ENCODE measurements around the gene SNAI1. TPM values are rescaled to one million over a fixed set of nuclear protein-coding genes. Genes with fewer than 3 reads are reported as not detected.
A peak's percentile ranks its signal among the peaks of the same experiment; 100 is the strongest.
"Not testable (repeated sequence)": the region's sequence is repeated elsewhere in the genome, so short reads cannot be mapped to it uniquely, and the experiment has no call there.

Gene SNAI1
- polyA plus RNA-seq, 3 donors from 2014 or later = 0.36 to 0.68 TPM; not detected in 1

- H3K9me3 Mint-ChIP-seq = no peaks in the 10 kb centered on the region
- peaks cover 2 to 14% (median 5%) of the 10 kb centered on the region in 3 donors for H3K27me3 Mint-ChIP-seq (ENCODE audit: low read depth in 3 of 3)
- H3K4me1 Mint-ChIP-seq = peaks cover 14 to 21% of the 10 kb centered on the region in 2 donors
- H3K27ac Mint-ChIP-seq = no peak overlapping the region
- no peaks in the 10 kb centered on the region for H3K36me3 Mint-ChIP-seq
- DNase-seq = no peak
- no peak overlapping the region for H3K4me3 Mint-ChIP-seq
Measured at GRCh38 chr20:50003253-50003656, 20.5 kb downstream of the SNAI1 start.

DNA sequence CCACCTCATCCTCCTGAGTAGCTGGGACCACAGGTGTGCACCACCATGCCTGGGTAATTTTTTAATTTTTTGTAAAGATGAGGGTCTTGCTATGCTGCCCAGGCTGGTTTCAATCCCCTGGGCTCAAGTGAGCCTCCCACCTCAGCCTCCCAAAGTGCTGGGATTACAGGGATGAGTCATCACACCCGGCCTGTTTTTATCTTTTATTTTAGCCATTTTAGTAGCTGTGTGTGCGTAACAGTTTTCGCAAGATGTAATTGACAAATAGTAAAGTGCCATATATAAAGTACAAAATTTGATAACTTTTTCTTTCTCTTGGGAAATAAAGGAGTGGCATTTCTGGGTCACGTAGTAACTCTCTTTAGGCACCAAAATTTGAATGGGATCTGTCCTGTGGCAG is 21.4 kb downstream of the SNAI1 start:
- H3K36me3 Mint-ChIP-seq = no peaks in the 10 kb centered on the region
- H3K27ac Mint-ChIP-seq = no peak overlapping the region
- H3K4me3 Mint-ChIP-seq = no peak overlapping the region

GRCh38 chr20:50005471-50005981 is 22.7 kb downstream of the SNAI1 start:
- H3K27ac Mint-ChIP-seq = peak overlapping the region in 1 of 6 donors; percentile 49
- peaks cover 3 to 14% (median 4%) of the 10 kb centered on the region in 3 donors for H3K27me3 Mint-ChIP-seq (ENCODE audit: low read depth in 3 of 3)
- H3K4me3 Mint-ChIP-seq = peak overlapping the region in 2 of 5 donors; percentile 3 to 27
- no peak for DNase-seq
- no peaks in the 10 kb centered on the region for H3K36me3 Mint-ChIP-seq
- no peaks in the 10 kb centered on the region for H3K9me3 Mint-ChIP-seq
- H3K4me1 Mint-ChIP-seq = peaks cover 14 to 21% of the 10 kb centered on the region in 2 donors

More for the DNA sequence above, 21.4 kb downstream of the SNAI1 start:
- no peak for DNase-seq
- no peaks in the 10 kb centered on the region for H3K9me3 Mint-ChIP-seq
- peaks cover 2 to 14% (median 5%) of the 10 kb centered on the region in 3 donors for H3K27me3 Mint-ChIP-seq (ENCODE audit: low read depth in 3 of 3)
- peaks cover 14 to 21% of the 10 kb centered on the region in 2 donors for H3K4me1 Mint-ChIP-seq

DNA sequence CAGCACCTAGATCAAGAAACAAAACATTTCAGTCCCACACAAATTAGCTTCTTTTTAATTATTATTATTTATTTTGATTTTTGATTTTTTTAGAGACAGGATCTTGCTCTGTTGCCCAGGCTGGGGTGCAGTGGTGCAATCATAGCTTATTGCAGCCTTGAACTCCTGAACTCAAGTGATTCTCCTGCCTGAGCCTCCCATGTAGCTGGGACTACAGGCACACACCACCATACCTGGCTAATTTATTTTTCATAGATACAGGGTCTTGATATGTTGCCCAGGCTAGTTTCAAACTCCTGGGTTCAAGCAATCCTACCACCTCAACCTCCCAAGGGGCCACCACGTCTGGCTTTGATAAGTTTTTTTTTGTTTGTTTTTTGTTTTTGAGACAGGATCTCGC is 24.6 kb downstream of the SNAI1 start:
- Mint-ChIP-seq H3K4me3 (peak overlapping the region in 2 of 5 donors; percentile 30 to 36), H3K36me3 (no peaks in the 10 kb centered on the region), H3K27me3 (ENCODE audit: low read depth in 3 of 3) (peaks cover 1 to 12% (median 8%) of the 10 kb centered on the region in 3 donors), H3K27ac (peak overlapping the region in 4 of 6 donors; percentile 4 to 74 (median 32)), H3K9me3 (no peaks in the 10 kb centered on the region), H3K4me1 (peaks cover 15 to 21% of the 10 kb centered on the region in 2 donors)
- no peak for DNase-seq

- Mint-ChIP-seq H3K27me3 (ENCODE audit: low read depth in 3 of 3) (peaks cover 1 to 12% (median 8%) of the 10 kb centered on the region in 3 donors), H3K27ac (no peak overlapping the region), H3K4me1 (peaks cover 16 to 21% of the 10 kb centered on the region in 2 donors), H3K36me3 (no peaks in the 10 kb centered on the region), H3K4me3 (no peak overlapping the region), H3K9me3 (no peaks in the 10 kb centered on the region)
- no peak for DNase-seq
Measured at GRCh38 chr20:50008007-50008406, 25.2 kb downstream of the SNAI1 start.

- DNase-seq = no peak
- H3K36me3 Mint-ChIP-seq = no peaks in the 10 kb centered on the region
- H3K27ac Mint-ChIP-seq = no peak overlapping the region
- peaks cover 1 to 12% (median 8%) of the 10 kb centered on the region in 3 donors for H3K27me3 Mint-ChIP-seq (ENCODE audit: low read depth in 3 of 3)
- H3K4me1 Mint-ChIP-seq = peaks cover 16 to 21% of the 10 kb centered on the region in 2 donors
- no peaks in the 10 kb centered on the region for H3K9me3 Mint-ChIP-seq
- no peak overlapping the region for H3K4me3 Mint-ChIP-seq
Measured at GRCh38 chr20:50009521-50010454, 27.0 kb downstream of the SNAI1 start.

GRCh38 chr20:50011597-50011996 is 28.8 kb downstream of the SNAI1 start:
- H3K27me3 Mint-ChIP-seq (ENCODE audit: low read depth in 3 of 3) = peaks cover 0 to 12% (median 8%) of the 10 kb centered on the region in 3 donors
- H3K27ac Mint-ChIP-seq, H3K36me3 Mint-ChIP-seq, H3K4me3 Mint-ChIP-seq, H3K4me1 Mint-ChIP-seq, DNase-seq, H3K9me3 Mint-ChIP-seq: not testable (repeated sequence)

DNA sequence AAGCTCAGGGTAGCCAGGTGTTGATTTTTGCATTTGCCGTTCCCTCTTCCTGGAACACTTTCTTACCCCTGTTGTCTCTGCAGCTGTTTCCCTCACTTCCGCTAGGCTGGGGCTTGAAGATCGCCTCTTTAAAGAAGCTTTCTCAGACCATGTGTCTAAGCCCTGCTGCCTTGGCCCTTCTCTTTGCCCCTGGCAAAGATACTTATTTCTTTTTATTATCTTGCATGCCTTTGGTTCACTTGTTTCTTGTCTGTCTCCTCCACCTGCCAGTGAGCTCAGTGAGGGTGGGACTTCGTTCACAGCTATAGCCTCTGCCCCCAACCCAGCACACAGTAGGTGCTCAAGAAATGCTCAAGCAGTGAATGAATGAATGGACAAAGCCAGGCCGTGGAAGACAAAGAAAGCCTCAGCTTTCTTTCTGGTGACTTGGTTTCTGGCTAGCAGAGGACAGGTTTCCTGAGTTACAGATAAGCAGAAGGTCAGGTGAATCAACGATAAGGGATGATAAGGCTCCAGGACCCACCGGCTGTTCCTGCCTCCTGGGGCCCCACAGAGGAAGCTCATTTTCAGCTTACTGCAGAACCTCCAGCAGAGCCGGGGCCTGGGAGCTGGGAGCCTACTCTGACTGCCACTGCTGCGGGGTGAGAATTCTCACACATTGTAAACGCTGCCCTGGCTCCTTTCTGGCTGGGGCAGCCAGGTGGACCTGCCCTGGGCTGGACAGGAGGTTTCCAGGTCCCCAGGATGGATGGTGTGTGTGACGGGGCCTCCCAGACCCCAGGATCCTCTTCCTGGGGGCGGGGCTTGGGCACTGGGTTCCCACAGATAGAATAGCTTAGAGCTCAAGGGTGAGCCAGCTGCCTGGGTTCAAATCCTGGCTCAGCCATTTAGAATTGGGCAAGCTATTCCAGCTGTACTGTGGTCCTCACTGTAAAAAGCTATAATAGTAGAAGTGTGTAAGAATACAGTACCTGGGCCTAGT is 29.8 kb downstream of the SNAI1 start:
- Mint-ChIP-seq H3K4me3 (no peak overlapping the region), H3K36me3 (no peaks in the 10 kb centered on the region), H3K9me3 (no peaks in the 10 kb centered on the region), H3K4me1 (peaks cover 0 to 1% of the 10 kb centered on the region in 2 donors), H3K27me3 (ENCODE audit: low read depth in 3 of 3) (peaks cover 0 to 9% (median 8%) of the 10 kb centered on the region in 3 donors), H3K27ac (peak overlapping the region in 2 of 6 donors; percentile 14 to 29)
- DNase-seq = no peak

DNA sequence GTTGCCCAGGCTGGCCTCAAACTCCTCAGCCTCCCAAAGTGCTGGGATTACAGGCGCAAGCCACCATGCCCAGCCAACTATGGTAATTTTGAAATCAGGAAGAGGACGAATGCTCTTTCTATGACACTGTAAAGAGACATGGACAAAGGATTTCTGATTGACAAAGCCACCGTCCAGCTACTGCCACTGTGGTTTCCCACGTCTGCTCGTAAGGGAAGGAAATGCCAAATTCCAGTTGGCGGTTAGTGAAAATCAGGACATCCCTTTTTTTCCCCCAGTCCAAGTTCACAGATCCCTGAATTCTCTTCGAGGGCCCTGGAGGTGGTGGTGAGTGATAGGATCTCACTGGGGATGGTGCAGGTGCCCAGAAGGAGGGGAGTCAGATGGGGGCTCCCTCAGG is 31.2 kb downstream of the SNAI1 start:
- Mint-ChIP-seq H3K4me3 (no peak overlapping the region), H3K27ac (no peak overlapping the region), H3K4me1 (peaks cover 0 to 1% of the 10 kb centered on the region in 2 donors), H3K27me3 (ENCODE audit: low read depth in 3 of 3) (peaks cover 0 to 8% (median 6%) of the 10 kb centered on the region in 3 donors), H3K36me3 (no peaks in the 10 kb centered on the region), H3K9me3 (no peaks in the 10 kb centered on the region)
- no peak for DNase-seq

DNA sequence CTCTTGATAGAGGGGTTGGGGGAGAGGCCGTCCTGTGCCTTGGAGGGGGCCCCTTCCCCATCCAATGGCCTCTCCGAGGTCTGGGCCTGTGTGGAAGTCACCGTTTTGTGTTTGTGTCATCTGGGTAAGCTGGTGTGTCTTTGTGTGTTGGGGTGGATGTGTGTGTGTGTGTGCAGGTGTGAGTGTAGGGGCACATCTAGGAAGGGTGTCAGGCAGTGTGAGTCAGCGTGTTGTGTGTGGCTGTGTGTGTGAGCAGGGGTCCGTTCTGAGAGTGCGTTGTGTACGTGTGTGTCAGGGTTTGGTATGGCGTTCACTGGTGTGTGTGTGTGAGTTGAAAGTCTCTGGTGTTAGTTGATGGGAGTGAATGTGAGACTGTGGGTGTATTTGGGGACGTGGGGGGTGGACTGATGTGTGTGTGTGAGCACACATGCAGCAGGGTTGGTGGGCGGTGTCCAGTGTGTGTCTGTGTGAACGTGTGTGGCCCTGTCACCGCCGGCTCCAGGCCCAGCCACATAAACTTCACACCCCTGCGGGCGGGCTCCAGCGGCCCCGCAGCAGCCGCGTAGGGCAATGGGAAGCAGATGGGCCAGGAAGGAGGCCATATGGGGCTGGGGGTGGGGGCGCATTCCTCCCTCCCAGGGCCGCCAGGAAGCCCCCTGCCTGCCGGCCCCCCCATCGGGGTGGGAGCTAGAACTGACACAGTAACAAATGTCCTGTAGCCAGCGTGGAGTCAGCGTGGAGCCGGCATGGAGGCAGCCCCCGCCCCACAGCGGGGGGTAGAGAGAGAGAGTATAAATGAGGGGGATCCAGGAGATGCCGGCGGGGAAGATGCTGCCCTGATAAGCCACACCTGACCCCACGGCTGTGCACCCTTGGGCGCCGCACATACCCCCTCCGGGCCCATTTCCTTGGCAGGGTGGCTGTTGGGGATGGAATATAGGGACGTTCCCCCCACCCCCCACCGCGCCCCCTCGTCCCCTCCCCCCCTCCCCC is 32.1 kb downstream of the SNAI1 start:
- no peaks in the 10 kb centered on the region for H3K36me3 Mint-ChIP-seq
- no peak for DNase-seq
- H3K9me3 Mint-ChIP-seq = no peaks in the 10 kb centered on the region
- H3K4me3 Mint-ChIP-seq = no peak overlapping the region
- peaks cover 0 to 8% (median 6%) of the 10 kb centered on the region in 3 donors for H3K27me3 Mint-ChIP-seq (ENCODE audit: low read depth in 3 of 3)
- peaks cover 0 to 1% of the 10 kb centered on the region in 2 donors for H3K4me1 Mint-ChIP-seq
- H3K27ac Mint-ChIP-seq = peak overlapping the region in 1 of 6 donors; percentile 26

- Mint-ChIP-seq H3K27ac (no peak overlapping the region), H3K4me1 (peaks cover 1 to 6% of the 10 kb centered on the region in 2 donors), H3K9me3 (no peaks in the 10 kb centered on the region), H3K4me3 (no peak overlapping the region), H3K27me3 (ENCODE audit: low read depth in 3 of 3) (peaks cover 0 to 6% (median 6%) of the 10 kb centered on the region in 3 donors), H3K36me3 (no peaks in the 10 kb centered on the region)
- no peak for DNase-seq
Measured at GRCh38 chr20:50015636-50015992, 32.8 kb downstream of the SNAI1 start.

DNA sequence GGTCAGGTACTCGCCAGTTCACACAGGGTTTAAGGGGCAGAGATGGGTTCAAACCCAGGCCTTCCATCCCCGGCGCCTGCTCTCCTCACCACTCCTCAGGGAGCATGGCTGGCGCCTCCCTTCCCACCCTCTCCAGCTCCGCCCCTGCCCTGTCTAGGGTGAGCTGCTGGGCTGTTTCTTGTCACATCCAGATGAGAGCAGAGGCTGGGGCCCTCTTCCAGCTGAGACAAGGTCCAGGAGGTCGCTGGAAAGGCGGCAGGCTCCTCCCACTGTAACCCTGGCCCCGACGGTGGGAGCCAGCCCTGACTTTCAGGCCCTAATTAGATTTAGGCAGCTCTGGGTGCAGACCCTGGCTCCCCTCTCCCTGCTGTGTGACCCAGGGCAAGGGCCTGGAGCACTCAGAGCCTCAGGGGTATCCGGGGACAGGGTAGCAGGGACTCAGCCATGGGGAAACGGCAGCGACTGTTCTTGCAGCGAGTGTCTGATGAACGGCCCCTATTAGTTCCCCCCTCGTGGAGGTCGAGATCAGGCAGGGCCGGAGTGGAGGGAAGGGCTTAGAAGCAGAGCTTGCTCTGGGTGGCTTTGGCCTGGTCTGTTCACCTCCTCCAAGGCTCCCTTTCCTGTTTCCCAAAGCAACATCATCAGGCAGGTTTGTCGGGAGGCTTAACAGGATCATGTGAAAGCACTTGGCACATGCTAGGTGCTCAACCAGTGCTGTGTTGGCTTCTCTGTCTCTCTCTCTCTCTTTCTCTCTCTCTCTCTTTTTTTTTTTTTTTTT is 33.4 kb downstream of the SNAI1 start:
- no peak overlapping the region for H3K4me3 Mint-ChIP-seq
- no peak for DNase-seq
- no peaks in the 10 kb centered on the region for H3K36me3 Mint-ChIP-seq
- H3K9me3 Mint-ChIP-seq = no peaks in the 10 kb centered on the region
- peaks cover 1 to 6% of the 10 kb centered on the region in 2 donors for H3K4me1 Mint-ChIP-seq
- H3K27ac Mint-ChIP-seq = no peak overlapping the region
- peaks cover 0 to 6% (median 5%) of the 10 kb centered on the region in 3 donors for H3K27me3 Mint-ChIP-seq (ENCODE audit: low read depth in 3 of 3)

Data from immature natural killer cell (primary cell).